H9 (cell line): ENCODE measurements around the gene PPP2R3A. TPM values are rescaled to one million over a fixed set of nuclear protein-coding genes. Genes with fewer than 3 reads are reported as not detected.

Experiments
- DNase-seq: peaks from one replicate; pipeline ENCODE4 v3.0.0-alpha.2; 2017
- H2AFZ ChIP-seq: one replicate; pipeline ENCODE4 v1.6.1; 2013; ENCODE audit warnings: mild to moderate bottlenecking, low read length, control low read depth, moderate library complexity
- H2AK5ac ChIP-seq: 2 replicates; pipeline ENCODE4 v1.6.1; 2013; ENCODE audit warnings: low read length, control low read depth, mixed read lengths; ENCODE audit not compliant: insufficient read length
- H2BK120ac ChIP-seq: one replicate; pipeline ENCODE4 v1.6.1; 2013; ENCODE audit warnings: low read depth, mild to moderate bottlenecking, low read length, control low read depth, inconsistent platforms; ENCODE audit not compliant: poor library complexity, severe bottlenecking
- H2BK12ac ChIP-seq: 2 replicates; pipeline ENCODE4 v1.6.1; 2013; ENCODE audit warnings: low read length, control low read depth, mixed read lengths, low read depth; ENCODE audit not compliant: insufficient read length
- H2BK15ac ChIP-seq: 2 replicates; pipeline ENCODE4 v1.6.1; 2013; ENCODE audit warnings: low read depth, low read length, control low read depth
- H2BK20ac ChIP-seq: one replicate; pipeline ENCODE4 v1.6.1; 2013; ENCODE audit warnings: low read depth, mild to moderate bottlenecking, low read length, control low read depth, inconsistent platforms; ENCODE audit not compliant: poor library complexity, severe bottlenecking
- H2BK5ac ChIP-seq: 2 replicates; pipeline ENCODE4 v1.6.1; 2013; ENCODE audit warnings: low read length, control low read depth, mixed read lengths; ENCODE audit not compliant: insufficient read length
- H3K14ac ChIP-seq: 2 replicates; pipeline ENCODE4 v1.6.1; 2013; ENCODE audit warnings: low read length, control low read depth; ENCODE audit not compliant: insufficient read depth
- H3K18ac ChIP-seq: 2 replicates; pipeline ENCODE4 v1.6.1; 2013; ENCODE audit warnings: low read depth, mild to moderate bottlenecking, mixed read lengths, low read length, control low read depth; ENCODE audit not compliant: insufficient read length
- H3K23ac ChIP-seq: 2 replicates; pipeline ENCODE4 v1.6.1; 2013; ENCODE audit warnings: low read length, control low read depth, mixed read lengths, low read depth; ENCODE audit not compliant: insufficient read length
- H3K23me2 ChIP-seq: 2 replicates; pipeline ENCODE4 v1.6.1; 2013; ENCODE audit warnings: low read depth, mild to moderate bottlenecking, mixed read lengths, low read length, control low read depth; ENCODE audit not compliant: insufficient read length, poor library complexity, severe bottlenecking
- H3K27ac ChIP-seq: 2 replicates; pipeline ENCODE4 v1.5.1; 2013; ENCODE audit warnings: low read length, control low read depth, mixed read lengths, low read depth; ENCODE audit not compliant: insufficient read length
- H3K27me3 ChIP-seq: 2 replicates; pipeline ENCODE4 v1.6.1; 2013; ENCODE audit warnings: low read length, control low read depth, inconsistent platforms; ENCODE audit not compliant: insufficient read depth
- H3K4ac ChIP-seq: 2 replicates; pipeline ENCODE4 v1.6.1; 2013; ENCODE audit warnings: low read depth, mild to moderate bottlenecking, control low read depth, inconsistent platforms, low read length, moderate library complexity
- H3K4me1 ChIP-seq: 2 replicates; pipeline ENCODE4 v1.6.1; 2013; ENCODE audit warnings: low read length, control low read depth, inconsistent platforms; ENCODE audit not compliant: insufficient read depth
- H3K4me2 ChIP-seq: 2 replicates; pipeline ENCODE4 v1.6.1; 2013; ENCODE audit warnings: low read length, control low read depth, mixed read lengths; ENCODE audit not compliant: insufficient read length, insufficient read depth
- H3K56ac ChIP-seq: 2 replicates; pipeline ENCODE4 v1.6.1; 2013; ENCODE audit warnings: low read depth, mild to moderate bottlenecking, mixed read lengths, low read length, control low read depth; ENCODE audit not compliant: insufficient read length
- H3K79me1 ChIP-seq: 2 replicates; pipeline ENCODE4 v1.6.1; 2013; ENCODE audit warnings: low read depth, mild to moderate bottlenecking, moderate library complexity, low read length, control low read depth, inconsistent platforms; ENCODE audit not compliant: insufficient read depth, poor library complexity, severe bottlenecking
- H3K79me2 ChIP-seq: 2 replicates; pipeline ENCODE4 v1.6.1; 2013; ENCODE audit warnings: low read length, control low read depth, inconsistent platforms; ENCODE audit not compliant: insufficient read depth
- H3K9ac ChIP-seq: 2 replicates; pipeline ENCODE4 v1.6.1; 2013; ENCODE audit warnings: low read length, control low read depth, mixed read lengths; ENCODE audit not compliant: insufficient read length; ENCODE audit errors: extremely low read depth
- H3K9me3 ChIP-seq: one replicate; pipeline ENCODE4 v1.6.1; 2013; ENCODE audit warnings: low read depth, low read length, inconsistent platforms; ENCODE audit not compliant: control insufficient read depth
- H3T11ph ChIP-seq: one replicate; pipeline ENCODE4 v1.6.1; 2013; ENCODE audit warnings: mild to moderate bottlenecking, low read length, control low read depth, inconsistent platforms
- H4K20me1 ChIP-seq: one replicate; pipeline ENCODE4 v1.6.1; 2013; ENCODE audit not compliant: control insufficient read depth, insufficient read length, insufficient read depth
- H4K5ac ChIP-seq: 2 replicates; pipeline ENCODE4 v1.6.1; 2013; ENCODE audit warnings: low read depth, mild to moderate bottlenecking, mixed read lengths, low read length, control low read depth; ENCODE audit not compliant: insufficient read length
- H4K8ac ChIP-seq: replicated peaks from 2 replicates; pipeline ENCODE4 v1.6.1; 2013; ENCODE audit warnings: low read length, control low read depth, mixed read lengths, low read depth; ENCODE audit not compliant: insufficient read length
- H4K91ac ChIP-seq: 2 replicates; pipeline ENCODE4 v1.6.1; 2013; ENCODE audit warnings: low read depth, mild to moderate bottlenecking, moderate library complexity, mixed read lengths, low read length, control low read depth; ENCODE audit not compliant: insufficient read length
- H3K27ac Mint-ChIP-seq, 3 experiments: 2 replicates in 2 of 3; 3 replicates in 1 of 3; pipeline ENCODE4 v1.8.0; 2020 to 2021; ENCODE audit warnings: mixed read lengths in 3 of 3, mild to moderate bottlenecking in 1 of 3, moderate library complexity in 1 of 3
- H3K27me3 Mint-ChIP-seq: 2 replicates; pipeline ENCODE4 v1.8.0; 2021; ENCODE audit warnings: low read depth, mild to moderate bottlenecking, moderate library complexity, mixed read lengths
- H3K36me3 Mint-ChIP-seq, 3 experiments: 2 replicates in 2 of 3; 3 replicates in 1 of 3; pipeline ENCODE4 v1.8.0; 2020 to 2021; ENCODE audit warnings: low read depth in 3 of 3, mixed read lengths in 3 of 3; ENCODE audit not compliant: insufficient read depth in 1 of 3
- H3K4me1 Mint-ChIP-seq, 2 experiments: 2 replicates each; pipeline ENCODE4 v1.8.0; 2020; ENCODE audit warnings: mixed read lengths in 2 of 2
- H3K4me3 Mint-ChIP-seq, 2 experiments: 2 replicates in 1 of 2; 3 replicates in 1 of 2; pipeline ENCODE4 v1.8.0; 2020 to 2021; ENCODE audit warnings: mild to moderate bottlenecking in 2 of 2, mixed read lengths in 2 of 2, moderate library complexity in 1 of 2
- H3K9me3 Mint-ChIP-seq, 2 experiments: 2 replicates in 1 of 2; 3 replicates in 1 of 2; pipeline ENCODE4 v1.8.0; 2020; ENCODE audit warnings: mild to moderate bottlenecking in 2 of 2, mixed read lengths in 2 of 2, moderate library complexity in 1 of 2
- CTCF ChIP-seq: fragments of 200-600 bp; sonication (generic); conservative IDR thresholded peaks from 3 replicates; pipeline ENCODE4 v1.8.0; 2021; ENCODE audit warnings: antibody characterized with exemption, mild to moderate bottlenecking
- WGBS: extraction: QIAGEN DNeasy Blood & Tissue Kit; methylation state at CpG from one replicate; pipeline ENCODE4 v1.1.7; 2013; ENCODE audit warnings: missing lambda C conversion rate, low lambda C conversion rate, mixed read lengths; ENCODE audit not compliant: insufficient read length; ENCODE audit errors: extremely low coverage; 5-methylcytosine and 5-hydroxymethylcytosine counted together
- total RNA-seq: library from RNA; stranded (reverse); gene quantifications from 2 replicates; pipeline ENCODE4 v1.2.1, GENCODE V29; 2021

Gene PPP2R3A
- total RNA-seq, 1 experiment from 2014 or later: 12.4 TPM

- H3K4me3 Mint-ChIP-seq: no peak overlapping the region
Measured at GRCh38 chr3:135990903-135991302, 25.4 kb downstream of the PPP2R3A start.

More at GRCh38 chr3:135990903-135991302, 25.4 kb downstream of the PPP2R3A start:
- WGBS: no CpG with 5 or more reads among the region's 4 CpGs
- Mint-ChIP-seq H3K27ac (peak overlapping the region in 2 of 3 experiments; percentile 28 to 71; a peak in 3 of 7 replicates), H3K36me3 (no peaks in the 10 kb centered on the region), H3K27me3 (no peaks in the 10 kb centered on the region), H3K4me1 (peaks cover 8 to 10% of the 10 kb centered on the region in 2 experiments), H3K9me3 (no peaks in the 10 kb centered on the region; a peak in 1 of 5 replicates)
- Histone ChIP-seq H2AK5ac (no peak overlapping the region), H2BK12ac (no peak overlapping the region), H2BK20ac (no peak overlapping the region), H3K14ac (no peak overlapping the region), H3K9ac (no peak overlapping the region), H2AFZ (no peak overlapping the region), H3K4ac (no peak overlapping the region), H4K5ac (no peak overlapping the region), H2BK120ac (no peak overlapping the region), H3T11ph (no peak overlapping the region), H3K4me1 (no peaks in the 10 kb centered on the region; the same call in 1 of the 2 replicates), H2BK15ac (no peak overlapping the region), H3K27me3 (no peaks in the 10 kb centered on the region), H2BK5ac (no peak overlapping the region), H3K23me2 (no peaks in the 10 kb centered on the region), H4K20me1 (no peaks in the 10 kb centered on the region), H3K9me3 (no peaks in the 10 kb centered on the region), H3K56ac (no peak overlapping the region), H3K27ac (no peak overlapping the region), H4K8ac (no peak overlapping the region), H3K4me2 (no peak overlapping the region), H3K23ac (no peak overlapping the region), H3K18ac (no peak overlapping the region), H3K79me2 (no peaks in the 10 kb centered on the region), H4K91ac (no peak overlapping the region), H3K79me1 (peaks cover 3% of the 10 kb centered on the region)
- no peak for TF ChIP-seq CTCF
- DNase-seq: no peak
